SHP77 treated with DMSO at 0.1 percent for 48 hours (cell line): ENCODE data around the gene NCF2.
A peak's percentile ranks its signal among the peaks of the same experiment; 100 is the strongest.

Experiments used
- DNase-seq: peaks from one replicate; lab custom pipeline; 2025; lab: John Stamatoyannopoulos, UW

Gene NCF2

GRCh38 chr1:183551924-183552323 is 38.3 kb downstream of the NCF2 start:
- no peak for DNase-seq

GRCh38 chr1:183550915-183551314 is 39.3 kb downstream of the NCF2 start:
- DNase-seq: no peak

- DNase-seq: peak; percentile 37
Observed at GRCh38 chr1:183548116-183548515, 42.1 kb downstream of the NCF2 start.

- DNase-seq: no peak
Observed at GRCh38 chr1:183546427-183546826, 43.8 kb downstream of the NCF2 start.

GRCh38 chr1:183544598-183545297 is 45.5 kb downstream of the NCF2 start:
- DNase-seq: no peak

- peak; percentile 2 for DNase-seq
Observed at GRCh38 chr1:183543619-183544204, 46.5 kb downstream of the NCF2 start.

GRCh38 chr1:183537405-183537804 is 52.9 kb downstream of the NCF2 start:
- no peak for DNase-seq

GRCh38 chr1:183533617-183534174 is 56.6 kb downstream of the NCF2 start:
- DNase-seq: no peak

GRCh38 chr1:183528577-183528976 is 61.7 kb downstream of the NCF2 start:
- DNase-seq: no peak

- DNase-seq: no peak
Observed at GRCh38 chr1:183522104-183522503, 68.2 kb downstream of the NCF2 start.

GRCh38 chr1:183520379-183520778 is 69.9 kb downstream of the NCF2 start:
- no peak for DNase-seq

GRCh38 chr1:183517401-183517800 is 72.9 kb downstream of the NCF2 start:
- no peak for DNase-seq

GRCh38 chr1:183516725-183517124 is 73.5 kb downstream of the NCF2 start:
- no peak for DNase-seq

GRCh38 chr1:183515002-183515689 is 75.1 kb downstream of the NCF2 start:
- DNase-seq: no peak

GRCh38 chr1:183514235-183514634 is 76.0 kb downstream of the NCF2 start:
- no peak for DNase-seq

GRCh38 chr1:183512450-183512849 is 77.8 kb downstream of the NCF2 start:
- DNase-seq: no peak

GRCh38 chr1:183508694-183509093 is 81.6 kb downstream of the NCF2 start:
- no peak for DNase-seq

GRCh38 chr1:183506561-183506960 is 83.7 kb downstream of the NCF2 start:
- DNase-seq: no peak
